ENCODE results near the gene FAM219A.

GRCh38 chr9:34503406-34503805 is 45.0 kb upstream of the FAM219A start:
- TF ChIP-seq POLR2A (IDR thresholded peaks at IDR 0.05) = no peak
- TF ChIP-seq CTCF (IDR thresholded peaks at IDR 0.05) = no peak
